ENCODE measurements around the gene GAGE2A.
"Not testable (repeated sequence)": the region's sequence is repeated elsewhere in the genome, so short reads cannot be mapped to it uniquely, and the experiment has no call there.

Gene GAGE2A, protein sequence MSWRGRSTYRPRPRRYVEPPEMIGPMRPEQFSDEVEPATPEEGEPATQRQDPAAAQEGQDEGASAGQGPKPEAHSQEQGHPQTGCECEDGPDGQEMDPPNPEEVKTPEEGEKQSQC

DNA sequence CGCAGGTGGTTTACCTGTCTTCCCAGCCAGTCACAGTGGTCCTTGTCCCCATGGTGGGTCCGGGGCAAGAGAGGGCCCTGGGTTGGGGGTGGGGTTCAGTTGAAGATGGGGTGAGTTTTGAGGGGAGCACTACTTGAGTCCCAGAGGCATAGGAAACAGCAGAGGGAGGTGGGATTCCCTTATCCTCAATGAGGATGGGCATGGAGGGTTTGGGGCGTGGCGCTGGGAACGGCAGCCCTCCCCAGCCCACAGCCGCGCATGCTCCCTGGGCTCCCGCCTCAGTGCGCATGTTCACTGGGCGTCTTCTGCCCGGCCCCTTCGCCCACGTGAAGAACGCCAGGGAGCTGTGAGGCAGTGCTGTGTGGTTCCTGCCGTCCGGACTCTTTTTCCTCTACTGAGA, at the start of gene GAGE2A:
TSS of gene GAGE2A (plus strand) at position 301 of the 400 bp plus-strand sequence. CDS start 1,155 bp downstream, outside the sequence.
- DNase-seq, result not testable (repeated sequence)

GRCh38 chrX:49541433-49541832, 47.9 kb upstream of the GAGE2A start, which contains the start of gene GAGE12D:
GAGE12D (plus strand) TSS chrX:49541733; CDS start chrX:49542888, 1,155 bp downstream.
- not testable (repeated sequence) for DNase-seq

- not testable (repeated sequence) for DNase-seq
Observed at GRCh38 chrX:49550989-49551388, 38.3 kb upstream of the GAGE2A start, which contains the start of gene GAGE12E. GAGE12E (plus strand) TSS chrX:49551289; CDS start chrX:49552444, 1,155 bp downstream.

- DNase-seq, result not testable (repeated sequence)
Observed at GRCh38 chrX:49560542-49560941, 28.8 kb upstream of the GAGE2A start, which contains the start of gene GAGE12F. GAGE12F (plus strand) TSS chrX:49560842; CDS start chrX:49561997, 1,155 bp downstream.

- not testable (repeated sequence) for DNase-seq
Observed at GRCh38 chrX:49568728-49569127, 20.6 kb upstream of the GAGE2A start.

- not testable (repeated sequence) for DNase-seq
Observed at GRCh38 chrX:49569152-49569551, 20.1 kb upstream of the GAGE2A start.

- not testable (repeated sequence) for DNase-seq
Observed at GRCh38 chrX:49570100-49570499, 19.2 kb upstream of the GAGE2A start, which contains the start of gene GAGE12G. GAGE12G (plus strand) TSS chrX:49570400; CDS start chrX:49571555, 1,155 bp downstream.

GRCh38 chrX:49579649-49580048, 9.6 kb upstream of the GAGE2A start, which contains the start of gene GAGE12H:
GAGE12H (plus strand) TSS chrX:49579949; CDS start chrX:49581104, 1,155 bp downstream.
- not testable (repeated sequence) for DNase-seq

DNA sequence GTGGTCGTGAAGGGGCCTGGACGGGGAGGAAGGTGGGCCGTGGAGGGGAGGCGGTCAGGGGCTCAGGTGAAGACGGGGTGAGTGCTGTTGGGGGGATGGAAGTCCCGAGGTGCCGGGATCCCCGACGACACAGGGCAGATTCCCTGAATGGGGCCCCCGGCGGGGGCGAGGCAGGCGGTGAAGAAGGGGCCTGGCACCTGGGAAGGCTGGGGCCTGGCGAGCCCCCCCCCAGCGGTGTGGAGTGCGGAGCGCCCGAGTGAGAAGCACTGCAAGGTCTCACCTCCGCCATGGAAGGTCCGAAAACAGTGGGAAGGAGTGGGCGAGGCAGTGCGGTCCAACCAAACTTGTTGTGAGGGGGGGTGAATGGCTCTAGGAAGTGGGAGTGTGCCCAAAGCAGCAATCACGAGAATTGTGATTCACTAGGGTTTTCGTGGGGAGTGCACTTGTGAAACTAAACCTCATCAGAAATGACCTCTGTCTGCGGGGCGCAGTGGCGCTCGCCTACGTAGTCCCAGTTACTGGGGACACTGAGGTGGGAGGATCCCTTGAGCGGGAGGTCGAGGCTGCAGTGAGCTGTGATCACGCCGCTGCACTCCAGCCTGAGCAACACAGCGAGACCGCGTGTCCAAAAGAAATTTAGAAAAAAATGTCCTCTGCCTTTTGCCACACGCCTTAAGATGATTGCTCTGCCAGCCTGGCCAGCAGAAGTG, 628 bp downstream of the GAGE2A start:
- DNase-seq, result not testable (repeated sequence)

DNA sequence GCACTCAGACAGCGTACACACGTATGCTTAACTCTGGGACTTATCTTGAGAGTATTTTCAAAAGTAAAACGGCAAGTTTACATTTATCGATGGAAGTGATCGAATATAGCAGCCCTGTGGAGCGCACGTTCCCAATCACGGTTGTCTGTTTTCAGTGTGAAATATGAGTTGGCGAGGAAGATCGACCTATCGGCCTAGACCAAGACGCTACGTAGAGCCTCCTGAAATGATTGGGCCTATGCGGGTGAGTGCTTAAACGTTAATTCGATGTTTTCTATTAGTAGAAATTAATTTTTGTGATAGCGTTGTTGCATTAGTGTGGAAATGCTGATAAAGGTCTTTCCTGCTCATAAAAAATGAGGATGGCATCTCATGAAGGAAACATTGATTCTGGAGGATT, 1.2 kb downstream of the GAGE2A start:
- not testable (repeated sequence) for DNase-seq

- not testable (repeated sequence) for DNase-seq
Observed at GRCh38 chrX:49598720-49599119, 9.4 kb downstream of the GAGE2A start, which contains the start of gene GAGE1. GAGE1 (plus strand) TSS chrX:49599020; CDS start chrX:49600175, 1,155 bp downstream.

- DNase-seq, result no peak
Observed at GRCh38 chrX:49610718-49611310, 21.5 kb downstream of the GAGE2A start.

DNA sequence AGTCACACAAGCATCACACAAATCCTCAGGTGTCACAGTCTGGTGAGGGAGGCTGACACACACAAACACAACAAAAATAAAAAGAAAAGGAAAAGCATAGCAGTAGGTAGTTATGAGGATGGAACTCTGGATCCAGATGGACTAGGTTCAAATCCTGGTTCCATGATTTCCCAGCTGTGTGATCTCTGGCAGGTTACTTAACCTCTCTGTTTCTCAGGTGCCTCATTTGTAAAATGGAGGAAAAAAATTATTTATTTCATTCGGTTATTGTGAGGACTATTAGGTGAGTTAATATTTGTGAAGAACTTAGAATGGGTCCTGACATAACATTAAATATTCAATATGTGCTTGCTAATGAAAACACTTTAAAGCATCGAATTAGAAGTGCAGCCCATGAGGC, 29.3 kb downstream of the GAGE2A start:
- DNase-seq, result no peak

GRCh38 chrX:49627086-49627777, 37.9 kb downstream of the GAGE2A start:
- DNase-seq, result no peak

GRCh38 chrX:49644991-49645637, 55.8 kb downstream of the GAGE2A start:
- DNase-seq, result no peak

Measured in stimulated activated CD4-positive, alpha-beta T cell treated with anti-CD3 and anti-CD28 coated beads, Interleukin-4, amount 100 ng/mL, for 4 hours (primary cell).